Gastrocnemius medialis (tissue), 4 donors: ENCODE data around the gene DOCK6. TPM values are rescaled to one million over a fixed set of nuclear protein-coding genes. Genes with fewer than 3 reads are reported as not detected.

ENCODE experiments used
- ATAC-seq, 2 donors: fragments of 150-250 bp; one replicate each; pipeline ENCODE4 v1.9.1; 2016
- DNase-seq, 2 donors: peaks; one replicate each; pipeline ENCODE4 v3.0.0-alpha.2; 2019
- H3K27ac ChIP-seq, 4 donors: fragments of 200-600 bp; sonication (generic); 1 replicate in 1 of 4; 2 replicates in 3 of 4; pipeline ENCODE4 v1.5.1; 2016 to 2018; ENCODE audit warnings: mild to moderate bottlenecking in 2 of 4, moderate library complexity in 1 of 4
- H3K27me3 ChIP-seq, 3 donors: fragments of 200-600 bp; sonication (generic) in 2 of 3; 1 replicate in 1 of 3; 2 replicates in 2 of 3; pipeline versions ENCODE4 v1.5.1 to v1.6.0; 2016 to 2019; ENCODE audit warnings: mild to moderate bottlenecking in 1 of 3, moderate library complexity in 1 of 3
- H3K36me3 ChIP-seq, 2 donors: fragments of 200-600 bp; sonication (generic) in 1 of 2; one replicate each; pipeline ENCODE4 v1.5.1; 2017 to 2018
- H3K4me1 ChIP-seq, 2 donors: fragments of 200-600 bp; sonication (generic) in 1 of 2; one replicate each; pipeline ENCODE4 v1.5.1; 2016 to 2017; ENCODE audit warnings: mild to moderate bottlenecking in 2 of 2
- H3K4me3 ChIP-seq, 4 donors: fragments of 200-600 bp; sonication (generic) in 3 of 4; 1 replicate in 1 of 4; 2 replicates in 3 of 4; pipeline ENCODE4 v1.5.1; 2016 to 2019; ENCODE audit warnings: mild to moderate bottlenecking in 2 of 4
- H3K9me3 ChIP-seq, 3 donors: fragments of 200-600 bp; sonication (generic) in 2 of 3; 1 replicate in 1 of 3; 2 replicates in 2 of 3; pipeline ENCODE4 v1.5.1; 2016 to 2019
- CTCF ChIP-seq, 5 experiments: fragments of 450-650 bp in 3 of 5; fragments of 200-600 bp in 2 of 5; sonication (generic) in 2 of 5; IDR thresholded peaks in 4 of 5; conservative IDR thresholded peaks in 1 of 5; 1 replicate in 4 of 5; 2 replicates in 1 of 5; pipeline ENCODE4 v1.5.1; 2016 to 2019; ENCODE audit warnings: antibody characterized with exemption in 5 of 5, mild to moderate bottlenecking in 3 of 5, moderate library complexity in 3 of 5
- POLR2A ChIP-seq, 2 donors: fragments of 450-650 bp; IDR thresholded peaks; one replicate each; pipeline ENCODE4 v1.6.1; 2017; ENCODE audit warnings: antibody characterized with exemption in 2 of 2, mild to moderate bottlenecking in 2 of 2, moderate library complexity in 2 of 2
- in situ Hi-C, 4 donors: fragments of 200-750 bp; cut with MboI; loops; one replicate each; pipeline versions ENCODE4 v1.15.0 to v1.8.0; 2017; ENCODE audit warnings: low sequenced_read_pairs in 4 of 4
- intact Hi-C: fragments of 100-400 bp; cut with DNase I; formaldehyde crosslinking; loops from one replicate; pipeline ENCODE4 v1.15.1; 2023; ENCODE audit warnings: low total_unique reads
- total RNA-seq, 4 donors: library from RNA; depleted of rRNA; stranded (reverse); fragments of >200 nt; gene quantifications; one replicate each; pipeline versions ENCODE4 v1.1.0 to v1.2.3, GENCODE V29; 2016

DOCK6 gene
- total RNA-seq, 4 donors from 2014 or later: 4.7 to 9.6 (median 5.8) TPM

GRCh38 chr19:11244846-11245589 lies 17.3 kb downstream of the DOCK6 start:
- intact Hi-C loops: loop anchor here (5.0 kb wide), 1 partner anchor 342 kb away; no protein-coding TSS in a partner anchor

GRCh38 chr19:11243798-11244169 lies 18.5 kb downstream of the DOCK6 start:
- H3K4me1 ChIP-seq: peaks cover 6 to 8% of the 10 kb centered on the region in 2 donors
- no peak overlapping the region for H3K4me3 ChIP-seq
- TF ChIP-seq CTCF (IDR thresholded peaks at IDR 0.05 in 4 of 5, conservative IDR thresholded peaks at IDR 0.05 in 1 of 5) (no peak), POLR2A (IDR thresholded peaks at IDR 0.05) (no peak)
- ATAC-seq (peak in 1 of 2 donors; percentile 15), DNase-seq (no peak)
- no peaks in the 10 kb centered on the region for H3K9me3 ChIP-seq
- H3K36me3 ChIP-seq: peaks cover 0 to 9% of the 10 kb centered on the region in 2 donors
- intact Hi-C loops: loop anchor here (5.0 kb wide), 1 partner anchor 344 kb away; no protein-coding TSS in a partner anchor
- H3K27me3 ChIP-seq: no peaks in the 10 kb centered on the region
- peak overlapping the region; percentile 10 to 77 (median 68) for H3K27ac ChIP-seq
- in situ Hi-C loops: no loop called here

More at GRCh38 chr19:11244846-11245589, 17.3 kb downstream of the DOCK6 start:
- TF ChIP-seq CTCF (IDR thresholded peaks at IDR 0.05 in 4 of 5, conservative IDR thresholded peaks at IDR 0.05 in 1 of 5): no peak
- no peak for TF ChIP-seq POLR2A (IDR thresholded peaks at IDR 0.05)
- H3K4me3 ChIP-seq: no peak overlapping the region
- H3K9me3 ChIP-seq: no peaks in the 10 kb centered on the region
- in situ Hi-C loops: no loop called here
- ATAC-seq (no peak), DNase-seq (no peak)
- H3K4me1 ChIP-seq: peaks cover 6 to 8% of the 10 kb centered on the region in 2 donors
- H3K36me3 ChIP-seq: no peaks in the 10 kb centered on the region
- H3K27me3 ChIP-seq: no peaks in the 10 kb centered on the region
- H3K27ac ChIP-seq: peak overlapping the region; percentile 7 to 83 (median 80)

DNA sequence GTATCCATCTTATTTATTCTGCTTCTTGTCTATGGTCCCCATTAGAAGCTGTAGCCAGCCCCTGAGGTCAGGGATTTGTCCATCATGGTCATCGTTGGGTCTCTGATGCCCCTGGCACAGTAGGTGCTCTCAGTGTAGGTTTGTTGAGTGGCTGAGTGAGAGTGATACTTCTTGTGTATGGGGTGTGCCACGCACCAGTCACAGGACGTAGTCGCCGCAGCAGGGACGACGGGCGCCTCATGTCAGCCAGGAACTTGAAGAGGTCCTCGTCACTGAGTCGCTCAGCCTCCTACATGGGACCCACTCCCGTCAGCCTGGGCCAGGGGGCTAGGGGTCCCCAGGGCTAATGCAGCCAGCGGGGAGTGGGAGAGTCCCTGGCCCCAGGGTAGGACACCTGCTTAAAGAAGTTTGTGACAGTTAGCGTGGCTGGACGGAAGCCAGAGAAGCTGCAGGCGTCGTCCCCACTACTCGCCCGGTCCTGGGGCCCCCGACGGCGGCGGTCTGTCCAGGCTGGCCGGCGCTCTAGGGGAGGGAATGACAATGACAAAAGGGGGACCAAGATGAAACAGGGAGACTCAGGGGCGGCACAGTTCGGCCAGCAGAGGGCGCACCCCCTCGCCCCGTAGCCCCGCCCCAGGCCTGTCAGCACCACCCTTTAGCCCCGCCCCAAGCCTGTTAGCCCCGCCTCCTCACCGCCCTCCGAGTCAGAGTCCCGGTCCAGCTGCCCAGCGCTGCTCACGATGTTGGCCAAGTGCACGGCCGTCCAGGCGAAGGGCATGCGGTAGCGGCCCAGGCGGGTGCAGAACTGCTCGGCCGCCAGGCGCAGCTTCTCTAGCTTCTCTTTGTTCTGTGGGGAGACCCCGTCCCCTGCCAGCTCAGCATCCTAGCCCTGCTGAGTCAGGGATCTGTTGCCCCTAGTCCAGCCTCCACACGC lies 19.2 kb downstream of the DOCK6 start:
- in situ Hi-C loops (no loop called here), intact Hi-C loops (loop anchor here (5.0 kb wide), 1 partner anchor 344 kb away; no protein-coding TSS in a partner anchor)
- no peaks in the 10 kb centered on the region for H3K9me3 ChIP-seq
- peak; percentile 75 to 83 for ATAC-seq
- DNase-seq: peak; percentile 76 to 80
- H3K4me3 ChIP-seq: no peak overlapping the region
- peaks cover 0 to 11% of the 10 kb centered on the region in 2 donors for H3K36me3 ChIP-seq
- TF ChIP-seq CTCF (IDR thresholded peaks at IDR 0.05 in 4 of 5, conservative IDR thresholded peaks at IDR 0.05 in 1 of 5) (peak; percentile 20 to 80 (median 71)), POLR2A (IDR thresholded peaks at IDR 0.05) (peak in 1 of 2 donors; percentile 48)
- no peaks in the 10 kb centered on the region for H3K27me3 ChIP-seq
- peak overlapping the region; percentile 47 to 77 (median 68) for H3K27ac ChIP-seq
- peaks cover 4 to 6% of the 10 kb centered on the region in 2 donors for H3K4me1 ChIP-seq

DNA sequence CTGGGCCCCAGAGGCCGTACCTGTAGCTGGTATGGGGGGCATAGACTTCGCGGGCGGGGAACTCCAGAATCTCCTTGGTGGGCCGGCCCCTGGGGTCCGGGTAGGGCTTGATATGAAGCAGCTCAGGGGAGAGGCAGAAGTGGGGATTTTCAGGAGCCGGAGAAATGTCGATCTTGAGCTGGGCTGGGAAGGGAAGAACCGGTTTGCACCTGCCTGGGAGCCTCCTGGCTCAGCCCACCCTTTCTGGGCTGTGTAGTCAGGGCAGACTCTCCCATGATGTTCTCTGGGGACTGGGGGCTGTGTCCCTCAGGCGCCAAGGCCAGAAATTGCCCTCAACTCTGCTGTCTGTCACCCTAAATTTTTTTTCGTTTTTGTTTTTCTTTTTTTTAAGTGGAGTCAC lies 20.3 kb downstream of the DOCK6 start:
- H3K36me3 ChIP-seq: peaks cover 0 to 14% of the 10 kb centered on the region in 2 donors
- intact Hi-C loops: loop anchor here (5.0 kb wide), 1 partner anchor 345 kb away; no protein-coding TSS in a partner anchor
- H3K27ac ChIP-seq: no peak overlapping the region

More for the DNA sequence above, 20.3 kb downstream of the DOCK6 start:
- ATAC-seq (no peak), DNase-seq (no peak)
- Histone ChIP-seq H3K9me3 (no peaks in the 10 kb centered on the region), H3K4me3 (no peak overlapping the region), H3K4me1 (peaks cover 0 to 4% of the 10 kb centered on the region in 2 donors), H3K27me3 (no peaks in the 10 kb centered on the region)
- in situ Hi-C loops: no loop called here
- no peak for TF ChIP-seq CTCF (IDR thresholded peaks at IDR 0.05 in 4 of 5, conservative IDR thresholded peaks at IDR 0.05 in 1 of 5)
- TF ChIP-seq POLR2A (IDR thresholded peaks at IDR 0.05): no peak
